H1 (cell line): ENCODE results near the gene GMNC. TPM values are rescaled to one million over a fixed set of nuclear protein-coding genes. Genes with fewer than 3 reads are reported as not detected.
A peak's percentile ranks its signal among the peaks of the same experiment; 100 is the strongest.

Experiments
- CTCF ChIA-PET: fragments of 300-600 bp; sonication (Branson Sonifier 250); formaldehyde crosslinking; loops from one replicate; lab custom pipeline; 2021; ENCODE audit not compliant: partially characterized antibody; lab: Charles Lee
- POLR2A ChIA-PET: fragments of 300-600 bp; sonication (Branson Sonifier 250); formaldehyde crosslinking; loops from one replicate; lab custom pipeline; 2021; ENCODE audit warnings: inconsistent platforms; ENCODE audit not compliant: partially characterized antibody; lab: Charles Lee
- DNase-seq, 2 experiments: peaks; one replicate each; pipeline versions ENCODE4 v3.0.0 to v3.0.0-alpha.2; 2010 to 2022; ENCODE audit warnings: low spot score in 2 of 2, low read depth in 1 of 2, mixed read lengths in 1 of 2
- FAIRE-seq: peaks from 2 replicates; lab custom pipeline; 2011; peaks lifted over from hg19 to GRCh38; lab: Jason Lieb, UNC
- H2AFZ ChIP-seq: 2 replicates; pipeline ENCODE4 v1.8.1; 2012; ENCODE audit warnings: low read length, inconsistent platforms
- H2AK5ac ChIP-seq: 2 replicates; pipeline ENCODE4 v1.6.1; 2013; ENCODE audit warnings: low read depth, low read length
- H2BK120ac ChIP-seq: replicated peaks from 2 replicates; pipeline ENCODE3; 2013; ENCODE audit warnings: low read depth, low read length, inconsistent platforms
- H2BK12ac ChIP-seq: 2 replicates; pipeline ENCODE4 v1.6.1; 2013; ENCODE audit warnings: low read depth, low read length
- H2BK15ac ChIP-seq: 2 replicates; pipeline ENCODE4 v1.6.1; 2013; ENCODE audit warnings: low read length
- H2BK20ac ChIP-seq: 2 replicates; pipeline ENCODE4 v1.6.1; 2013; ENCODE audit warnings: low read length
- H2BK5ac ChIP-seq: 2 replicates; pipeline ENCODE4 v1.6.1; 2013; ENCODE audit warnings: low read depth, low read length
- H3K14ac ChIP-seq: 2 replicates; pipeline ENCODE4 v1.6.1; 2013; ENCODE audit warnings: inconsistent platforms; ENCODE audit not compliant: insufficient read length
- H3K18ac ChIP-seq: 2 replicates; pipeline ENCODE4 v1.6.1; 2013; ENCODE audit warnings: low read length; ENCODE audit errors: extremely low read depth
- H3K23ac ChIP-seq: 2 replicates; pipeline ENCODE4 v1.6.1; 2013; ENCODE audit warnings: inconsistent platforms; ENCODE audit not compliant: insufficient read length
- H3K23me2 ChIP-seq: 2 replicates; pipeline ENCODE4 v1.6.1; 2013; ENCODE audit warnings: low read depth, low read length
- H3K27ac ChIP-seq: 2 replicates; pipeline ENCODE4 v1.6.1; 2011; ENCODE audit warnings: low read depth, low read length, inconsistent platforms
- H3K27me3 ChIP-seq, 4 experiments: replicated peaks in 1 of 4; 1 replicate in 1 of 4; 2 replicates in 3 of 4; pipeline versions ENCODE4 v1.6.1 to v1.8.1; 2011 to 2013; ENCODE audit warnings: low read length in 3 of 4, mild to moderate bottlenecking in 3 of 4, inconsistent platforms in 2 of 4, mixed read lengths in 2 of 4, moderate library complexity in 1 of 4; ENCODE audit not compliant: control insufficient read depth in 3 of 4, insufficient read depth in 3 of 4; ENCODE audit errors: extremely low read depth in 1 of 4
- H3K36me3 ChIP-seq, 4 experiments: 2 replicates each; pipeline versions ENCODE4 v1.6.1 to v1.8.1; 2011 to 2013; ENCODE audit warnings: mild to moderate bottlenecking in 4 of 4, low read length in 3 of 4, moderate library complexity in 2 of 4, control low read depth in 1 of 4, inconsistent platforms in 1 of 4; ENCODE audit not compliant: insufficient read depth in 4 of 4, control insufficient read depth in 2 of 4
- H3K4ac ChIP-seq: replicated peaks from 2 replicates; pipeline ENCODE3; 2013; ENCODE audit warnings: low read length, low read depth, mixed read lengths, inconsistent platforms; ENCODE audit not compliant: insufficient read length
- H3K4me1 ChIP-seq, 4 experiments: replicated peaks in 1 of 4; 1 replicate in 1 of 4; 2 replicates in 3 of 4; pipeline versions ENCODE4 v1.6.1 to v1.8.1; 2011 to 2013; ENCODE audit warnings: low read length in 3 of 4, inconsistent platforms in 2 of 4, mixed read lengths in 1 of 4; ENCODE audit not compliant: insufficient read depth in 4 of 4, control insufficient read depth in 3 of 4
- H3K4me2 ChIP-seq, 2 experiments: 2 replicates each; pipeline versions ENCODE4 v1.6.1 to v1.8.1; 2011 to 2013; ENCODE audit warnings: low read depth in 2 of 2, low read length in 2 of 2, control low read depth in 1 of 2, inconsistent platforms in 1 of 2, mild to moderate bottlenecking in 1 of 2; ENCODE audit not compliant: insufficient read depth in 1 of 2
- H3K4me3 ChIP-seq, 4 experiments: fragments of 200-600, 300-600 bp in 1 of 4; sonication (generic), shearing (Covaris generic), sonication (Bioruptor Twin) in 1 of 4; 2 replicates each; pipeline versions ENCODE4 v1.5.1 to v1.8.1; 2011 to 2016; ENCODE audit warnings: low read length in 4 of 4, low read depth in 3 of 4, control low read depth in 2 of 4, inconsistent platforms in 2 of 4, mild to moderate bottlenecking in 2 of 4, mixed read lengths in 1 of 4, moderate library complexity in 1 of 4; ENCODE audit not compliant: insufficient read depth in 2 of 4; ENCODE audit errors: extremely low read depth in 1 of 4
- H3K56ac ChIP-seq: replicated peaks from 2 replicates; pipeline ENCODE3; 2013; ENCODE audit warnings: low read depth, mild to moderate bottlenecking, mixed read lengths, low read length, inconsistent platforms; ENCODE audit not compliant: insufficient read length
- H3K79me1 ChIP-seq: 2 replicates; pipeline ENCODE4 v1.6.1; 2013; ENCODE audit warnings: low read depth, low read length, control low read depth
- H3K79me2 ChIP-seq, 2 experiments: 2 replicates each; pipeline versions ENCODE4 v1.6.1 to v1.8.1; 2012 to 2013; ENCODE audit warnings: low read length in 2 of 2, mild to moderate bottlenecking in 2 of 2, inconsistent platforms in 1 of 2; ENCODE audit not compliant: insufficient read depth in 2 of 2, control insufficient read depth in 1 of 2
- H3K9ac ChIP-seq, 4 experiments: replicated peaks in 1 of 4; 1 replicate in 1 of 4; 2 replicates in 3 of 4; pipeline versions ENCODE4 v1.6.1 to v1.8.1; 2011 to 2013; ENCODE audit warnings: low read depth in 3 of 4, low read length in 3 of 4, control low read depth in 2 of 4, mild to moderate bottlenecking in 2 of 4, moderate library complexity in 2 of 4, inconsistent platforms in 1 of 4; ENCODE audit errors: extremely low read depth in 1 of 4
- H3K9me3 ChIP-seq, 2 experiments: 2 replicates each; pipeline versions ENCODE4 v1.6.1 to v1.8.1; 2012 to 2013; ENCODE audit warnings: mild to moderate bottlenecking in 2 of 2, moderate library complexity in 2 of 2, control low read depth in 1 of 2, inconsistent platforms in 1 of 2, low read depth in 1 of 2, low read length in 1 of 2, mixed read lengths in 1 of 2; ENCODE audit not compliant: insufficient read depth in 2 of 2
- H4K20me1 ChIP-seq, 2 experiments: replicated peaks in 1 of 2; 2 replicates each; pipeline versions ENCODE3 to v1.8.1; 2011 to 2013; ENCODE audit warnings: inconsistent platforms in 2 of 2, low read length in 2 of 2, mild to moderate bottlenecking in 1 of 2; ENCODE audit not compliant: insufficient read depth in 2 of 2, control insufficient read depth in 1 of 2
- H4K5ac ChIP-seq: 2 replicates; pipeline ENCODE4 v1.6.1; 2013; ENCODE audit warnings: low read length, low read depth, mixed read lengths, inconsistent platforms; ENCODE audit not compliant: insufficient read length
- H4K8ac ChIP-seq: 2 replicates; pipeline ENCODE4 v1.8.0; 2013; ENCODE audit warnings: mild to moderate bottlenecking, moderate library complexity, low read length, inconsistent platforms; ENCODE audit not compliant: insufficient read depth; ENCODE audit errors: extremely low read depth
- H4K91ac ChIP-seq: replicated peaks from 2 replicates; pipeline ENCODE3; 2013; ENCODE audit warnings: low read length, mixed read lengths, inconsistent platforms; ENCODE audit not compliant: insufficient read length
- POU5F1 ChIP-seq: IDR thresholded peaks from 2 replicates; pipeline ENCODE4 v1.6.1; 2011; ENCODE audit warnings: low read depth, mild to moderate bottlenecking, low read length, moderate library complexity
- RBBP5 ChIP-seq: IDR thresholded peaks from 2 replicates; pipeline ENCODE4 v1.7.1; 2012; ENCODE audit warnings: low read depth, mild to moderate bottlenecking, inconsistent platforms, low read length, moderate library complexity, borderline replicate concordance
- WGBS, 2 experiments: shearing (Covaris generic) in 1 of 2; methylation state at CpG; one replicate each; pipeline versions ENCODE4 v1.1.6 to v1.1.7; 2013 to 2015; ENCODE audit warnings: low lambda C conversion rate in 2 of 2, mixed read lengths in 2 of 2, inconsistent platforms in 1 of 2, low coverage in 1 of 2, missing lambda C conversion rate in 1 of 2; ENCODE audit not compliant: insufficient replicate concordance in 2 of 2, insufficient coverage in 1 of 2, insufficient read length in 1 of 2; ENCODE audit errors: extremely low coverage in 1 of 2, missing lambda C conversion rate in 1 of 2; 5-methylcytosine and 5-hydroxymethylcytosine counted together
- polyA plus RNA-seq, 7 experiments: library from polyadenylated mRNA; depleted of rRNA in 3 of 7; stranded (reverse) in 5 of 7; unstranded in 2 of 7; fragments of >200 nt in 5 of 7; fragments of 200-250 nt in 2 of 7; gene quantifications; 1 replicate in 5 of 7; 2 replicates in 1 of 7; 4 replicates in 1 of 7; pipeline versions ENCODE4 v1.2.1 to v1.2.3, GENCODE V29; 2011 to 2013; ENCODE audit warnings: missing spikeins in 2 of 7, mixed read lengths in 2 of 7
- total RNA-seq: library from RNA; stranded (reverse); fragmentation: NEBNext Ultra II Directional; extraction: Animal tissue kit (Norgen Biotek cat#: 25700); gene quantifications from 2 replicates; pipeline ENCODE4 v1.2.1, GENCODE V29; 2021

Gene GMNC
- total and polyA plus RNA-seq, 2 of the 8 experiments (the other 6 are each of a cell fraction or from before 2014, with no cell fraction given): 0.05 to 0.24 TPM

DNA sequence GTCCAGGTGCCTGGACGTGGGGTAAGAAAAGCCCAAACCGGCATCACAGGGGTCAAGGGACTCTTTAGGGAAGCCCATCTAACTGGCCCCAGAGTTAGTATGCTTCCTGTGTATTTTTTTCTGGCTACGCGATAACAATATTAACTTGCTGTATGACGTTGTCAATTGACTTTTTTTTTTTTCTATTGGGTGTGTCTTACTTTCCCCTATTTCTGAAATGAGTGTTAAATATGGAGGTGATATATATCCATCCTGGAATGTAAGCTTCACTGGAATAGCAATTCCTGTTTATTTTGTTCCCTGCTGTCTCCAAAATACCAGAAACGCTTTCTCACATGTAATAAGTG is 598 bp upstream of the GMNC start:
- H3K23ac ChIP-seq: no peak overlapping the region
- TF ChIP-seq RBBP5: 0 out of 2 replicates have a peak, but pooled peaks have one; percentile 3
- no peak for TF ChIP-seq POU5F1
- TF ChIP-seq, all 59 proteins: peak for 1
- Histone ChIP-seq H3K36me3 (no peaks in the 10 kb centered on the region), H4K20me1 (peaks cover 1 to 2% of the 10 kb centered on the region in 2 experiments), H3K4me1 (no peaks in the 10 kb centered on the region), H2AFZ (no peak overlapping the region), H3K27me3 (peaks cover 4 to 39% (median 13%) of the 10 kb centered on the region in 4 experiments; a peak in 6 of 7 replicates), H3K4ac (no peak overlapping the region), H3K9ac (peak overlapping the region in 1 of 4 experiments; percentile 22; a peak in 1 of 7 replicates), H3K18ac (no peak overlapping the region), H2BK15ac (no peak overlapping the region), H3K79me1 (no peaks in the 10 kb centered on the region), H3K79me2 (no peaks in the 10 kb centered on the region), H2BK12ac (no peak overlapping the region), H3K9me3 (no peaks in the 10 kb centered on the region), H3K14ac (no peak overlapping the region), H3K27ac (no peak overlapping the region), H3K4me2 (peak overlapping the region; percentile 76 to 81), H2BK20ac (no peak overlapping the region), H4K5ac (no peak overlapping the region), H4K91ac (no peak overlapping the region), H3K4me3 (peak overlapping the region; percentile 61 to 93 (median 72)), H2BK5ac (no peak overlapping the region), H2AK5ac (no peak overlapping the region), H2BK120ac (no peak overlapping the region), H3K56ac (no peak overlapping the region), H4K8ac (no peak overlapping the region), H3K23me2 (peaks cover 4% of the 10 kb centered on the region; the same call in 1 of the 2 replicates)
- WGBS, 2 experiments: 14% methylated on average over 6 of the region's 6 CpGs; no CpG with 5 or more reads in 1 of the 2 experiments
- POLR2A ChIA-PET: no interaction called here
- CTCF ChIA-PET: interaction anchor here (1.0 kb wide), 1 partner anchor 52 kb away, joined by 3 read pairs; no protein-coding TSS in a partner anchor
- FAIRE-seq: no peak
- no peak for DNase-seq
